Caco-2 (cell line): Measurements from ENCODE around the gene TTLL6. TPM values are rescaled to one million over a fixed set of nuclear protein-coding genes. Genes with fewer than 3 reads are reported as not detected.

Experiments used
- BruUV-seq: library from RNA; stranded (reverse); fragments of 400-500 nt; replicated peaks from 2 replicates; lab custom pipeline; 2021; lab: Mats Ljungman, UMichigan
- CTCF ChIA-PET: fragments of 300-600 bp; sonication (Branson Sonifier 250); formaldehyde crosslinking; loops from one replicate; lab custom pipeline; 2022; ENCODE audit warnings: antibody characterized with exemption; lab: Charles Lee
- POLR2A ChIA-PET: fragments of 300-600 bp; sonication (Branson Sonifier 250); formaldehyde crosslinking; loops from one replicate; lab custom pipeline; 2022; ENCODE audit warnings: antibody characterized with exemption; lab: Charles Lee
- DNase-seq, 2 experiments: peaks; one replicate each; pipeline versions ENCODE4 v3.0.0 to v3.0.0-alpha.2; 2020 to 2022
- H3K27me3 ChIP-seq: replicated peaks from 2 replicates; pipeline ENCODE4 v1.6.0; 2011; ENCODE audit warnings: low read length; ENCODE audit not compliant: control insufficient read depth, insufficient read depth
- H3K36me3 ChIP-seq: 2 replicates; pipeline ENCODE4 v1.5.1; 2011; ENCODE audit warnings: low read length; ENCODE audit not compliant: control insufficient read depth, insufficient read depth
- H3K4me1 ChIP-seq: fragments of 250-450 bp; sonication (Bioruptor Pico); 2 replicates; pipeline ENCODE4 v1.5.1; 2020; ENCODE audit warnings: mild to moderate bottlenecking
- H3K4me3 ChIP-seq: 2 replicates; pipeline ENCODE4 v1.5.1; 2011; ENCODE audit warnings: low read depth, mild to moderate bottlenecking, control low read depth, low read length
- H3K9me3 ChIP-seq: fragments of 250-450 bp; sonication (Bioruptor Pico); 2 replicates; pipeline ENCODE4 v1.5.1; 2020; ENCODE audit warnings: mild to moderate bottlenecking, moderate library complexity
- H3K27ac Mint-ChIP-seq: one replicate; pipeline ENCODE4 v1.8.0; 2022; ENCODE audit warnings: mixed read lengths; ENCODE audit not compliant: unreplicated experiment
- H3K27me3 Mint-ChIP-seq: one replicate; pipeline ENCODE4 v1.8.0; 2022; ENCODE audit warnings: mixed read lengths; ENCODE audit not compliant: insufficient read depth, unreplicated experiment
- H3K36me3 Mint-ChIP-seq: one replicate; pipeline ENCODE4 v1.8.0; 2022; ENCODE audit warnings: mild to moderate bottlenecking, mixed read lengths; ENCODE audit not compliant: insufficient read depth, unreplicated experiment
- H3K4me1 Mint-ChIP-seq: one replicate; pipeline ENCODE4 v1.8.0; 2022; ENCODE audit warnings: low read depth, mixed read lengths; ENCODE audit not compliant: unreplicated experiment
- H3K4me3 Mint-ChIP-seq: one replicate; pipeline ENCODE4 v1.8.0; 2022; ENCODE audit warnings: mild to moderate bottlenecking, moderate library complexity, mixed read lengths; ENCODE audit not compliant: unreplicated experiment
- H3K9me3 Mint-ChIP-seq: one replicate; pipeline ENCODE4 v1.8.0; 2022; ENCODE audit warnings: mixed read lengths; ENCODE audit not compliant: unreplicated experiment
- CTCF ChIP-seq, 2 experiments: fragments of 200-600 bp in 1 of 2; IDR thresholded peaks; 1 replicate in 1 of 2; 2 replicates in 1 of 2; pipeline versions ENCODE4 v1.5.1 to v1.8.0; 2011 to 2022; ENCODE audit warnings: antibody characterized with exemption in 1 of 2, control low read depth in 1 of 2, inconsistent platforms in 1 of 2, low read depth in 1 of 2, low read length in 1 of 2, mild to moderate bottlenecking in 1 of 2, moderate library complexity in 1 of 2; ENCODE audit not compliant: insufficient read depth in 1 of 2, severe bottlenecking in 1 of 2, unreplicated experiment in 1 of 2
- intact Hi-C: fragments of 100-400 bp; cut with micrococcal nuclease; formaldehyde crosslinking; loops from one replicate; pipeline ENCODE4 v1.10.0; 2022; ENCODE audit not compliant: unreplicated experiment
- total RNA-seq: library from RNA; stranded (reverse); gene quantifications from 2 replicates; pipeline ENCODE4 v1.2.3, GENCODE V29; 2022

Gene TTLL6
- total RNA-seq, 1 experiment from 2014 or later, result 0.16 TPM

GRCh38 chr17:48856122-48856821, 39.2 kb upstream of the TTLL6 start:
- peaks cover 18% of the 10 kb centered on the region for H3K4me1 ChIP-seq
- POLR2A ChIA-PET, result no interaction called here
- no peaks in the 10 kb centered on the region for H3K9me3 ChIP-seq
- intact Hi-C loops, result no loop called here
- Mint-ChIP-seq H3K36me3 (peaks cover 80% of the 10 kb centered on the region), H3K27ac (no peak overlapping the region), H3K9me3 (no peaks in the 10 kb centered on the region), H3K4me3 (no peak overlapping the region), H3K4me1 (peaks cover 10% of the 10 kb centered on the region), H3K27me3 (no peaks in the 10 kb centered on the region)
- no peak for DNase-seq
- CTCF ChIA-PET, result interaction anchor here (1.1 kb wide), 1 partner anchor 15 kb away, joined by 3 read pairs; no protein-coding TSS in a partner anchor
- H3K4me3 ChIP-seq, result no peak overlapping the region
- no TSS peak for BruUV-seq
- H3K36me3 ChIP-seq, result peaks cover 10% of the 10 kb centered on the region; the same call in 1 of the 2 replicates
- no peak for TF ChIP-seq CTCF (IDR thresholded peaks at IDR 0.05; ENCODE audit: insufficient read depth in 1 of 2, low read depth in 1 of 2, low read length in 1 of 2, severe bottlenecking in 1 of 2, unreplicated experiment in 1 of 2)
- H3K27me3 ChIP-seq, result no peaks in the 10 kb centered on the region

GRCh38 chr17:48854774-48855476, 37.9 kb upstream of the TTLL6 start:
- ChIA-PET CTCF (interaction anchor here (0.6 to 1.6 kb wide), 3 partner anchors 11 to 433 kb away, joined by 3 to 4 read pairs (median 3); no protein-coding TSS in a partner anchor), POLR2A (interaction anchor here (0.5 kb wide), 1 partner anchor 19 kb away, joined by 5 read pairs; no protein-coding TSS in a partner anchor)
- H3K36me3 ChIP-seq, result peaks cover 7% of the 10 kb centered on the region; the same call in 1 of the 2 replicates

More at GRCh38 chr17:48854774-48855476, 37.9 kb upstream of the TTLL6 start:
- Mint-ChIP-seq H3K27me3 (no peaks in the 10 kb centered on the region), H3K4me1 (peaks cover 10% of the 10 kb centered on the region), H3K9me3 (no peaks in the 10 kb centered on the region), H3K27ac (no peak overlapping the region), H3K36me3 (peaks cover 79% of the 10 kb centered on the region), H3K4me3 (no peak overlapping the region)
- TF ChIP-seq CTCF (IDR thresholded peaks at IDR 0.05; ENCODE audit: insufficient read depth in 1 of 2, low read depth in 1 of 2, low read length in 1 of 2, severe bottlenecking in 1 of 2, unreplicated experiment in 1 of 2), result no peak
- peaks cover 18% of the 10 kb centered on the region for H3K4me1 ChIP-seq
- no peaks in the 10 kb centered on the region for H3K9me3 ChIP-seq
- intact Hi-C loops, result loop anchor here (1.0 to 2.0 kb wide), 2 partner anchors 16 to 23 kb away; no protein-coding TSS in a partner anchor
- H3K27me3 ChIP-seq, result no peaks in the 10 kb centered on the region
- peak; percentile 55 to 80 for DNase-seq
- H3K4me3 ChIP-seq, result no peak overlapping the region
- no TSS peak for BruUV-seq
